ENCODE data around the gene PLEK.

The PLEK gene, protein sequence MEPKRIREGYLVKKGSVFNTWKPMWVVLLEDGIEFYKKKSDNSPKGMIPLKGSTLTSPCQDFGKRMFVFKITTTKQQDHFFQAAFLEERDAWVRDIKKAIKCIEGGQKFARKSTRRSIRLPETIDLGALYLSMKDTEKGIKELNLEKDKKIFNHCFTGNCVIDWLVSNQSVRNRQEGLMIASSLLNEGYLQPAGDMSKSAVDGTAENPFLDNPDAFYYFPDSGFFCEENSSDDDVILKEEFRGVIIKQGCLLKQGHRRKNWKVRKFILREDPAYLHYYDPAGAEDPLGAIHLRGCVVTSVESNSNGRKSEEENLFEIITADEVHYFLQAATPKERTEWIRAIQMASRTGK

DNA sequence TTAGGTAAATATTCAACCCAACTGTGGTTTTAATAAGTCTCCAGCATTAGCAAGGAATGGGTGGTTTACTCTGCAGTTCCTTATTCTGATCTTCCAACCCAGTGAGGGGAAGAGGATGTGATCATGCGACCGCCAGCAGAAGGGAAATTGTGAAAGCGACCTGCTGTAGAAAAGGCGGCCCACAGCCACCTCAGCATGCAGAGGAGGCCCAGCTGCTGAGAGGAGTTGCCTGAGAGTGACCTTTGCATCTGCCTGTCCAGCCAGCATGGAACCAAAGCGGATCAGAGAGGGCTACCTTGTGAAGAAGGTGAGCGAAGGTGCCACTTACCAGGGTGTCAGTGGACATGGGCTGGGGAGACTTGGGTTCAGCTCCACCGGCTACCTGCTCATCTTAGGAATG is at the start of gene PLEK:
PLEK (plus strand) TSS at position 196 of the 400 bp plus-strand sequence; CDS start at position 266, 70 bp downstream.
- H3K36me3 Mint-ChIP-seq (ENCODE audit: low read depth), result peaks cover 7% of the 10 kb centered on the region
- peaks cover 29% of the 10 kb centered on the region for H3K4me1 Mint-ChIP-seq (ENCODE audit: low read depth)
- H3K4me3 Mint-ChIP-seq, result peak within 1 kb of the TSS; percentile 33
- H3K27ac Mint-ChIP-seq, result no peak within 1 kb of the TSS
- H3K9me3 Mint-ChIP-seq, result peaks cover 11% of the 10 kb centered on the region
- H3K27me3 Mint-ChIP-seq (ENCODE audit: low read depth), result peaks cover 10% of the 10 kb centered on the region

DNA sequence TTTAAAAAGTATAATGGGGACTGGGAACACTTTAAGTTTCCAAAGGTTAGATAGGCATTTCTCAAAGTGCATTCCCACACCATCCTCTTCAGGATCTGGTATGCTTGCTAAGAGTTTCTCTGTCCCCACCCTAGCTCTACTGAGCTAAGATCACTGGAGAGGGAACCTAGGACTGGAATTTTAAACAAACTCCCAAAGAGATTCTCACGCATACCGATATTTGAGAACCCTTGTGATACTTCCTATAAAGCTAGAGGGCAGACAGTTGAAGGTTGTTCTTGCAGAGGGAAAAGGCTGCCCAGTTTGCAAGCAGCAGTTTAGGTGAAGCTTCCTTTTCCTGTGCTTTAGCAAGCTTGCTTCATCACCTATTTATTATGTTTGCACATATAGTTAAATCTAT is 49.0 kb upstream of the PLEK start:
- H3K9me3 Mint-ChIP-seq, result no peaks in the 10 kb centered on the region
- H3K27me3 Mint-ChIP-seq (ENCODE audit: low read depth), result peaks cover 76% of the 10 kb centered on the region

DNA sequence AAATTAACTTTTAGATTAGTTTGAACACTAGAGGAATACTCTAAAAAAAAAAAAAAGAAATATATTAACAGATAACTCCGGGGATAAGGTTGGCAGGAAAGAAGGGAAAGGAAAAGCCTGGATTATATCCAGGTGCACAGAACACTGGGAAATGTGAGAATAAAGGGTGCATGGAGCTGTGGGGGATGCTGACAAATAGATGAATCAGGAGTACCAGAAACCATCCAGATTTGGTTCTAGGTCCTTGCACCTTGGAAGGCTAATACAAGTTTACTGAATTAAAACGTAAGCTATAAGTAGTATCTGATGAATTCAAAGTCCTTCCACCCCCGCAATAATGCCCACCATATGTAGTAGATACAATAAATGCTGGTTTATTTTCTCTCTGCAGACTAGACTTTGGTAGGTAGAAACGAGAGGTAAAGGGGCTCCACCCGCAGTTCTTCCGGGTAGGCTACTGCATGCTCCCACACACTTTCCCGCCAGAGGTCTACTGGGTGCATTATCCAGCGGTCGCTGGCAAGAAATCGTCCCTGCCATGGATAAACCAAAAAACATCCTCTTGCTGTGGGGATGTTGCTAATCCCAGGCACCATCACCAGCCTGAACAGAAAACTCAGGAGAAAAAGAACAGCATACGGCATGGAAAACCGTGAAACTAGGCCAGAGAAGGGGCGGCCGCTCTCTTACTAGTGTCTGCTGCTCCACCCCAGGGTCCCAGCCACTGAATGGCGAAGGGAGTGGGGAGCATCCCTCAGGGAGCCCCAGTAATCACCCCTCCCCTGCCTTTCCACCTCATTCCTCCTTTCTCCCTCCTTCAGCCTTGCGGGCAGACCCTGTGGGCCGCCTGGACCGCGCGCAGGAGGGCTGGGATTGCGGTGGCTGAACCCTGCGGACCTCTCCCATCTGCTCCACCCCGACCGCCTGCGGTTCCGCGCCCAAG is 46.8 kb upstream of the PLEK start:
- Mint-ChIP-seq H3K27me3 (ENCODE audit: low read depth) (peaks cover 85% of the 10 kb centered on the region), H3K4me3 (no peak overlapping the region), H3K4me1 (ENCODE audit: low read depth) (peaks cover 2% of the 10 kb centered on the region)

More for the DNA sequence above, 49.0 kb upstream of the PLEK start:
- no peak overlapping the region for H3K4me3 Mint-ChIP-seq
- peaks cover 2% of the 10 kb centered on the region for H3K4me1 Mint-ChIP-seq (ENCODE audit: low read depth)
- H3K27ac Mint-ChIP-seq, result no peak overlapping the region
- H3K36me3 Mint-ChIP-seq (ENCODE audit: low read depth), result no peaks in the 10 kb centered on the region

DNA sequence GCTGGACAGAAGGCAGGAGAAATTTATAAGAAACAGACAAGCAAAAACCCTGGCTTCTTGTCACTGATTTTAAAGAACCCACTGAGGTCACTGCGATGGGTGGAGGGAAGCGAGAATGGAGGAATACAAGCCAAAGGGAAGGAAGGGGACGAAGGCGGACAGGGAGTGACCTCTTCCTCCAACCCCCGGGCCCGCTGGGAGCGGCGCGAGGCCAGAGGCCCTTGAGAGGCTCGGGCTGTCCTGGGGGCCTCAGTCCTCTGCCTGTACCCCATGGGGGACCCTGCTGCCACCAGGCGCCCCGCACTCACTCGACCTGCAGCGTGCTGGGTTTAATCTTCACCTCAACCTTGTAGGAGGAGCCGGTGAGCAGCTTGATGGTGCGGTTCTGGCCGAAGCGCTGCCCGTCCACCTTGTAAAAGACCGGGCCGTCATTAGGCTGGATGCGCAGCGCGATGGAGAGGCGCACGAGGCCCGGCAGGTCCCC is 46.1 kb upstream of the PLEK start:
- peaks cover 2% of the 10 kb centered on the region for H3K4me1 Mint-ChIP-seq (ENCODE audit: low read depth)
- H3K27me3 Mint-ChIP-seq (ENCODE audit: low read depth), result peaks cover 82% of the 10 kb centered on the region
- no peaks in the 10 kb centered on the region for H3K36me3 Mint-ChIP-seq (ENCODE audit: low read depth)
- H3K9me3 Mint-ChIP-seq, result no peaks in the 10 kb centered on the region
- no peak overlapping the region for H3K27ac Mint-ChIP-seq
- no peak overlapping the region for H3K4me3 Mint-ChIP-seq

More for the DNA sequence above, 46.8 kb upstream of the PLEK start:
- no peaks in the 10 kb centered on the region for H3K9me3 Mint-ChIP-seq
- H3K36me3 Mint-ChIP-seq (ENCODE audit: low read depth), result no peaks in the 10 kb centered on the region
- no peak overlapping the region for H3K27ac Mint-ChIP-seq

DNA sequence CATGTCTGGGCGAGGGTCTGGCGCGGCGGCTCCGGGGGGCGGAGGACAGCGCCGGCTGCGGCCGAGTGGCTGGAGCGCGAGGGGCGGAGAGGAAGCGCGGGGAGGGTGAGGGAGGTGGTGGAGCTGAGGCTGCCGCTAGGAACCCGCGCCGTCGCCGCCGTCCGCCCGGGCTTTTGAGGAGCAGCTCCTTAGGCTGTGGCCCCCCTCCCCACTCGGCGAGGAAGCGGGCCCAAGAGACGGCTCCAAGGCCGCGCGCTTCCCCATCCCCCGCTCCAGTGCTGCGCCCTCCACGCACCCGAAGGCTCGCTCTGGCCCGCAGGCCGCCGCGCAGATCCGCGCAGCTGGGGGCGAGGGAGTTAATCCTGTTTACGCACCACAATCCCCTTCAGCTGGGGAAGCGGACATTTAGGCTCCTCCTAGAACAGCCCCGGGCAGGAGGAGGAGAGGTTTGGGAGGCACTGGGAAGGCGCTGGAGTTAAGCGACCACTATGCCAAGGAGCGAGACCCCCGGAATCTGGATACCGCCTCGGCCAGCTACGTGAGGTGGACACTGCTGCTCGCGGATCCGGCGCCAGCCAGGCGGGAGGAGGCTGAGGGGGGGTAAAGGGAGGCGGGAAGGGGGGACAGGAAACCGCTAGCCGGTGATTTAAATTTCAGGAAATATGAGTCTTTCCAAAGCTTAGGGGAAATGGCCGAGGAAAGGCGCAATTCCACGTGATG is 45.5 kb upstream of the PLEK start, which contains the start of gene CNRIP1:
CNRIP1 (minus strand) TSS at position 552 of the 720 bp plus-strand sequence; CDS start at position 3, 549 bp downstream.
- no peak within 1 kb of the TSS for H3K4me3 Mint-ChIP-seq
- H3K27ac Mint-ChIP-seq, result no peak within 1 kb of the TSS
- no peaks in the 10 kb centered on the region for H3K9me3 Mint-ChIP-seq
- no peaks in the 10 kb centered on the region for H3K36me3 Mint-ChIP-seq (ENCODE audit: low read depth)
- H3K4me1 Mint-ChIP-seq (ENCODE audit: low read depth), result peaks cover 2% of the 10 kb centered on the region
- peaks cover 82% of the 10 kb centered on the region for H3K27me3 Mint-ChIP-seq (ENCODE audit: low read depth)

DNA sequence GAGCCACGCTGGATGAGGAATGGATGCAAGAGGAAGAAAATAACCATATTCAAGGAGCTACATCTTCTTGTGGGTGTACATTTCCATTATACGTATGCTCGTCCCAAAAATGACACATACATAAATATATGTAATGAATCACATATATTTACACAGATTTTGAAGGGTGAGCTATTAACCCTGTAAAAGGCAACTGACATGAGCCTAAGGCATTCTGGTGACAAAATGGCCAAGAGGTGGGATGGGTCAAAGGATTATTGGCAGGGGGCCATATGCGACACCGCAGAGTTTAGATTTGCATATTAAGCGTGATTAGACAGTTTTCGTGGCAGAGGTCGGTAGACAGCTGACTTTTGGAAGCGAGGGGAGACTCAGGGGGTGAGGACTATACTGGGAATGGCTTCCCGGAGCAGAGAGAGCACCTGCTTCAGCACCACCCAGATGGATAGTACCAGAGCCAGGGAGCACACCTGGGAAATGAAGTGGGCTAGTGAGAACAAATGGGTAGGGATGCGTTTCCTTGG is 44.9 kb upstream of the PLEK start:
- H3K27me3 Mint-ChIP-seq (ENCODE audit: low read depth), result peaks cover 81% of the 10 kb centered on the region
- no peak overlapping the region for H3K4me3 Mint-ChIP-seq
- H3K9me3 Mint-ChIP-seq, result no peaks in the 10 kb centered on the region
- H3K36me3 Mint-ChIP-seq (ENCODE audit: low read depth), result no peaks in the 10 kb centered on the region
- no peak overlapping the region for H3K27ac Mint-ChIP-seq
- H3K4me1 Mint-ChIP-seq (ENCODE audit: low read depth), result peaks cover 2% of the 10 kb centered on the region

DNA sequence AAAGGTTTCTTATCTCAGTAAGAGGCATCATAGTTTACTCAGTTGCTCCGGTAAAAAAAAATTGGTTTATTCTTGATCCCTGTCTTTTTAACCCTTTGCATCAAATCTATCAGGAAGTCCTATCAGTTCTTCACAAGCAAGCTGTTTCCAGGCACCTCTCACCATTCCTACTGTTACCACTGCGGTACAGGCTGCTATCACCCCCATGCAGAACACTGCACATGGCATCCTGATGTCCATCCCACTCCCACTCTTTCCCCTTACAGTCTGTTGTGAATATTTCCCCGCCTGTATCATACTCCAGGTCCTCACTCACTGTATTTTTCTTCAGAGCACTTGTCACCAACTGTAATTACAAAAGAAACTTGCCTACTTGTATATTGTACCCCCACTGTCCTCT is 40.0 kb upstream of the PLEK start:
- Mint-ChIP-seq H3K9me3 (no peaks in the 10 kb centered on the region), H3K27me3 (ENCODE audit: low read depth) (peaks cover 53% of the 10 kb centered on the region), H3K4me3 (no peak overlapping the region), H3K27ac (no peak overlapping the region), H3K4me1 (ENCODE audit: low read depth) (no peaks in the 10 kb centered on the region), H3K36me3 (ENCODE audit: low read depth) (no peaks in the 10 kb centered on the region)

DNA sequence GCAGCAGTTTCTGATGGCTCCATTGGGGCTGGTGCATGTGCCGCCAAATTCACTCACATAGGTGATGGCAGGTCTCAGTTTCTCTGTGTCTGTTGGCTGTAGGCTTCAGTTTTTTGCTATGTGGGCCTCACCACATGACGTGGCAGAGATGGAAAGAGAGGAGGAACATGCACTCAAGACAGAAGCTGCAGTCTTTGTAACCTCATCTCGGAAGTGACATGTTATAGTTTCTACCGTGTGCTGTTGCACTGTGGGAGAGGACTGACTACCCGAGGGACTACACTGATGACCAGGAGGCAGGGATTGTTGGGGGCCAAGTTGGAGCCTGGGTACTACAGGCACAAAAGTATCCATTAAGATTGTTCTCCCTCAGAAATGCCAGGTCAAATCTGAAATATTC is 36.2 kb upstream of the PLEK start:
- H3K27me3 Mint-ChIP-seq (ENCODE audit: low read depth), result peaks cover 33% of the 10 kb centered on the region
- H3K4me3 Mint-ChIP-seq, result no peak overlapping the region
- no peak overlapping the region for H3K27ac Mint-ChIP-seq
- H3K4me1 Mint-ChIP-seq (ENCODE audit: low read depth), result no peaks in the 10 kb centered on the region
- H3K9me3 Mint-ChIP-seq, result no peaks in the 10 kb centered on the region
- H3K36me3 Mint-ChIP-seq (ENCODE audit: low read depth), result no peaks in the 10 kb centered on the region

DNA sequence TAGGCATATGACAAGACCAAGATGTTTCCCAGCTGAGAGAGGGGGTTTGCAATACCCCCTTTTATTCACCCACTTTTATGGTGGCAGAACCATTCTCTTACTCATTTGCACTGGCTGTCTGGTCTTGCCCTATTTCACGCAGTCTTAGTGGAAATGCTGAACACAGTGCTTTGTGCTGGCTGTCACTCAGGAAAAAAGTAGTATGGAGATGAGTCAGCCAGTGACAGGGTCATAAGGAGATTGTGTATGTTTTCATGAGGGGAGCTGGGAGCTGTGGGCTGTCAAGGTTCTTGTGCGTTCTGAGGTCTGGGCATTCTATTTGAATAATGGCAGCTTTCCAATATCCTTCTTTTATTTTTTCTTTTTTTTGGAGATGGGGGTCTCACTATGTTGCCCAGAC is 34.4 kb upstream of the PLEK start:
- H3K36me3 Mint-ChIP-seq (ENCODE audit: low read depth), result no peaks in the 10 kb centered on the region
- H3K9me3 Mint-ChIP-seq, result no peaks in the 10 kb centered on the region
- H3K4me1 Mint-ChIP-seq (ENCODE audit: low read depth), result no peaks in the 10 kb centered on the region
- no peak overlapping the region for H3K4me3 Mint-ChIP-seq
- no peak overlapping the region for H3K27ac Mint-ChIP-seq
- peaks cover 25% of the 10 kb centered on the region for H3K27me3 Mint-ChIP-seq (ENCODE audit: low read depth)

DNA sequence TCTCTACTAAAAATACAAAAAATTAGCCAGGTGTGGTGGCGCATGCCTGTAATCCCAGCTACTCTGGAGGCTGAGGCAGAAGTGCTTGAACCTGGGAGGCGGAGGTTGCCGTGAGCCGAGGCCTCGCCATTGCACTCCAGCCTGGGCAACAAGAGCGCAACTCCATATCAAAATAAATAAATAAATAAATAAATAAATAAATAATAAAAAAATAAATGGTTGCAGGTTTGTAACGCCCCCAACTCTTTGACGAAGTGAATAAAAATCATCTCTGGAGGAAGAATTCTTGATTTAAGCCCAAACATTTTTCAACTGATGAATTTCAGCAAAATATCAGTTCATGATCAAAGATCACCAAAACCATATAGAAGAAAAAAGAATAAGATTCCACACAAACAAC is 32.1 kb upstream of the PLEK start:
- no peak overlapping the region for H3K27ac Mint-ChIP-seq

DNA sequence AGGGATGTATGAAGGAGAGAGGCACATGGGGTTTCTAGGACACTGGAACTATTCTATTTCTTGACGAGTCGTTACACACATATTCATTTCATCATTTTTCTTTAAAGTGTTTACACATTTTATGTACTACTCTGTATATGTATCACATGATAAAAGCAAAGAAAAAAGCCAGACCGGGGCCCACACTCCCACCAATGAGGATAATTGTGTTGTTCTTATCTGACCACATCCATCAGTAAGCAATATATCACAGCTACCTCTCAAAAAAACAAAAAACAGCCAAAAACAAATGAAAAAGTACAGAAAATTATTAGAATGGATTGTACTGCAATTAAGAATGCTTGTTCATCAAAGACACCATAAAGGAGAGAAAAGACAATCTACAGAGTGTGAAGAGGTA is 31.2 kb upstream of the PLEK start:
- Mint-ChIP-seq H3K4me1 (ENCODE audit: low read depth) (no peaks in the 10 kb centered on the region), H3K9me3 (no peaks in the 10 kb centered on the region), H3K27ac (no peak overlapping the region), H3K4me3 (no peak overlapping the region), H3K36me3 (ENCODE audit: low read depth) (no peaks in the 10 kb centered on the region), H3K27me3 (ENCODE audit: low read depth) (peaks cover 29% of the 10 kb centered on the region)

More for the DNA sequence above, 32.1 kb upstream of the PLEK start:
- Mint-ChIP-seq H3K4me3 (no peak overlapping the region), H3K9me3 (no peaks in the 10 kb centered on the region), H3K36me3 (ENCODE audit: low read depth) (no peaks in the 10 kb centered on the region), H3K4me1 (ENCODE audit: low read depth) (no peaks in the 10 kb centered on the region), H3K27me3 (ENCODE audit: low read depth) (peaks cover 36% of the 10 kb centered on the region)

DNA sequence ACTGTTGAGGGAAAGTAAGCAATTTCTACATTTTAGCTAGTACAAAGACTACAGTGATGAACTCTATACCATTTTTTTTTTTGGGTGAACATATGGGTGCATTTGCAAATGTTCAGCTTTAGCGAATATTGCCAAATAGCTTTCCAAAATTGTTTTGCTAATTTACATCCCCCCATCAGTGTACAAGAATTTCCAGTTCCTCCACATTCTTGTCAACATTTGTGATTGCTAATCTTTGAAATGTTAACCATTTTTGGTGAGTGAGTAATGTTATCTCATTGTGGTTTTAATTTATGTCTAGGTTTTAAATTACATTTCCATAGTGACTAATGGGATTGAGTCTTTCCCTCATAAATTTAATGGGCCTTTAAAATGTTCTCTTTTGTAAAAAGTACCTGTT is 28.9 kb upstream of the PLEK start:
- no peaks in the 10 kb centered on the region for H3K9me3 Mint-ChIP-seq
- H3K27me3 Mint-ChIP-seq (ENCODE audit: low read depth), result peaks cover 43% of the 10 kb centered on the region
- no peak overlapping the region for H3K4me3 Mint-ChIP-seq
- H3K36me3 Mint-ChIP-seq (ENCODE audit: low read depth), result no peaks in the 10 kb centered on the region
- H3K27ac Mint-ChIP-seq, result no peak overlapping the region
- no peaks in the 10 kb centered on the region for H3K4me1 Mint-ChIP-seq (ENCODE audit: low read depth)

DNA sequence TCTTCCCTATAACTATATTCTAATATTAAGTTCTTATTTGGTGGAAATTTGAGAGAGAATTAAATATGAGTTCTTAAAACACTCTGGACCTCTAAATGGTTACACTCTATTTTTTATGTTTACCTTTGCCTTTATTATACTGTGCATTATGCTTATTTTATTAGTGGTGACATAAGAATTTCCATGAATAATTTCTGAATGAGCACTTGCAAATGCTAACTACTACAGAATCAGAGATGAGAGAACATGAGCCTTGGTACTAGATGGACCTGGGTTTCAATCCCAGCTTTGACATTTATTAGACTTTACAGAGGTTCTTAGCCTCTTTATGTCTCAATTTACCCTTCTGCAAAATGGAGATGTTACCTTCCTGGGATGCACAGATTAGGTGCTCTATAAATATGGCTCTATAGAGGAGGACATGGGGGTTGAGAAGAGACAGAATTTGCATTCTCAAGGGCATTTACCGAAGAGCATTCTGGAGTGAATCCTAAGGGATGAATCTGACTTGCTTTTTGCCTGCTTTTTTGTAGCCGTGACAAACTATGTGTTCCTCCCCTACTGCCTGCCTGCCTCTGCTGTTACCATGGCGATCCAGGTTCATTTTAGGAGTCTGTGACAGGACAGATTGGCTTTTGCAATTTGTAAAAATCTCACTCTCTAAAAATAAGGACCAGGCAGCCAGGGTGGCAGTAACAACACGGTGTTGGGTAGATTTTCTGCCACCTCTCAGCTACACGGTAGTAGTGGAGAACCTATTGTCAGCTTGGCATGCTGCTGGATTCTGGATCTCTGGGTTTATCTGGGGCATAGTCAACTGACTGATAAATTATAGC is 24.6 kb upstream of the PLEK start:
- Mint-ChIP-seq H3K9me3 (no peaks in the 10 kb centered on the region), H3K27ac (no peak overlapping the region), H3K4me1 (ENCODE audit: low read depth) (no peaks in the 10 kb centered on the region), H3K4me3 (no peak overlapping the region), H3K36me3 (ENCODE audit: low read depth) (no peaks in the 10 kb centered on the region), H3K27me3 (ENCODE audit: low read depth) (peaks cover 45% of the 10 kb centered on the region)
